MCF 10A (cell line): ENCODE results near the gene SUSD1. TPM values are rescaled to one million over a fixed set of nuclear protein-coding genes. Genes with fewer than 3 reads are reported as not detected.

Experiments used
- BruUV-seq: library from RNA; stranded (reverse); fragments of 400-500 nt; replicated peaks from 2 replicates; lab custom pipeline; 2021; lab: Mats Ljungman, UMichigan
- CTCF ChIA-PET: fragments of 300-600 bp; sonication (Branson Sonifier 250); formaldehyde crosslinking; extraction: SDS; loops from one replicate; lab custom pipeline; 2021; ENCODE audit warnings: antibody characterized with exemption, inconsistent platforms; lab: Yijun Ruan, JAX
- POLR2A ChIA-PET: fragments of 300-600, 350-650 bp; sonication (Branson Sonifier 250); formaldehyde crosslinking; extraction: SDS; loops from one replicate; lab custom pipeline; 2020; ENCODE audit warnings: antibody characterized with exemption, inconsistent platforms; lab: Yijun Ruan, JAX
- DNase-seq: peaks from one replicate; pipeline ENCODE4 v3.0.0-alpha.2; 2018; ENCODE audit not compliant: unreplicated experiment
- H3K27ac Mint-ChIP-seq: one replicate; pipeline ENCODE4 v1.8.0; 2022; ENCODE audit warnings: mild to moderate bottlenecking, low read depth, mixed read lengths; ENCODE audit not compliant: unreplicated experiment
- H3K27me3 Mint-ChIP-seq: one replicate; pipeline ENCODE4 v1.8.0; 2022; ENCODE audit warnings: mixed read lengths; ENCODE audit not compliant: insufficient read depth, unreplicated experiment
- H3K36me3 Mint-ChIP-seq: one replicate; pipeline ENCODE4 v1.8.0; 2022; ENCODE audit warnings: mild to moderate bottlenecking, moderate library complexity, mixed read lengths; ENCODE audit not compliant: insufficient read depth, unreplicated experiment
- H3K4me1 Mint-ChIP-seq: one replicate; pipeline ENCODE4 v1.8.0; 2022; ENCODE audit warnings: mixed read lengths; ENCODE audit not compliant: insufficient read depth, unreplicated experiment
- H3K4me3 Mint-ChIP-seq: one replicate; pipeline ENCODE4 v1.8.0; 2022; ENCODE audit warnings: mild to moderate bottlenecking, moderate library complexity, mixed read lengths; ENCODE audit not compliant: unreplicated experiment
- H3K9me3 Mint-ChIP-seq: one replicate; pipeline ENCODE4 v1.8.0; 2022; ENCODE audit warnings: mixed read lengths; ENCODE audit not compliant: unreplicated experiment
- intact Hi-C: fragments of 100-400 bp; cut with micrococcal nuclease; formaldehyde crosslinking; loops from 2 replicates; pipeline ENCODE4 v1.14.1; 2022
- total RNA-seq: library from RNA; stranded (reverse); gene quantifications from 2 replicates; pipeline ENCODE4 v1.2.3, GENCODE V29; 2022
- TF ChIP-seq, protein P1 (sequence below): fragments of 200-600 bp; IDR thresholded peaks from one replicate; pipeline ENCODE4 v1.8.0; 2022; ENCODE audit warnings: antibody characterized with exemption, mild to moderate bottlenecking; ENCODE audit not compliant: unreplicated experiment

Gene SUSD1
- total RNA-seq, 1 experiment from 2014 or later = 2.0 TPM

DNA sequence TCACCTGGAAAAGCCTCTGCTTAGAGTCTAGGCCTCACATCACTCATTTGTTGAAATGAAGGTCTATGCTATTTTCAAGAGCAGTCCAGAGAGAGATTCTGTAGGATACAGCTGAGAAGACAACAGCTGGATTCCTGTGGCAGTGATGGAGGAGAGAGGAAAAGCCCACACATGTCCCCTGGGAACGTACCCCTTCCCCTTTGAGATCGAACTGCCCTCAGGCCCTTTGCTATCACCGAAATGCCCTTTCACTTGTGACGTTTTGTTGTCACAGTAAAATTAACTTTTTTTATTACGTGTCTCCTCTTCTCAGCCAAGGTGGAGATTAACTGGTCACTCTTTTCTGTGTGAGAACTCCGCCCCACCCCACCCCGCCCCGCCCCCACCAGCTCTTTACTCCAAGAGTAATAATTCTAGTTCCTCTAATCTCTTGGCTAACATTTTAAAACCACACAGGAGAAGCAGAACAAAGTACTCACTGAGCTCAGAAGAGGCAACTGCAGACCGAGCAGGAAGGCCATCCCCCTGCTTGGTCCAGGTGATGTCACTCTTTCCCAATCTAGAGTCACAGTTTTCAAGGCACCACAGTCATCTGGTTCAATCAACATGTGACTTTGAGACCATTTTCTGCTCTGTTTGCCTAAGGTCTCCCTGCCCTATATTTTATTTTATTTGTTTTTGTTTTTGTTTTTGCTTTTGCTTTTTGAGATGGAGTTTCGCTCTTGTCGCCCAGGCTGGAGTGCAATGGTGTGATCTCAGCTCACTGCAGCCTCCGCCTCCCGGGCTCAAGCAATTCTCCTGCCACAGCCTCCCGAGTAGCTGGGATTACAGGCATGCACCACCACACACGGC is 105.6 kb downstream of the SUSD1 start:
- POLR2A ChIA-PET = interaction anchor here (0.7 to 1.4 kb wide), 2 partner anchors 110 to 308 kb away, joined by 3 read pairs; no protein-coding TSS in a partner anchor
- no peak overlapping the region for H3K4me3 Mint-ChIP-seq
- intact Hi-C loops = loop anchor here (5.0 kb wide), 2 partner anchors 47 to 112 kb away; no protein-coding TSS in a partner anchor
- no peaks in the 10 kb centered on the region for H3K9me3 Mint-ChIP-seq
- no peaks in the 10 kb centered on the region for H3K36me3 Mint-ChIP-seq
- H3K4me1 Mint-ChIP-seq = peaks cover 27% of the 10 kb centered on the region
- BruUV-seq = no TSS peak
- peak overlapping the region; percentile 50 for H3K27ac Mint-ChIP-seq
- TF ChIP-seq, protein P1, sequence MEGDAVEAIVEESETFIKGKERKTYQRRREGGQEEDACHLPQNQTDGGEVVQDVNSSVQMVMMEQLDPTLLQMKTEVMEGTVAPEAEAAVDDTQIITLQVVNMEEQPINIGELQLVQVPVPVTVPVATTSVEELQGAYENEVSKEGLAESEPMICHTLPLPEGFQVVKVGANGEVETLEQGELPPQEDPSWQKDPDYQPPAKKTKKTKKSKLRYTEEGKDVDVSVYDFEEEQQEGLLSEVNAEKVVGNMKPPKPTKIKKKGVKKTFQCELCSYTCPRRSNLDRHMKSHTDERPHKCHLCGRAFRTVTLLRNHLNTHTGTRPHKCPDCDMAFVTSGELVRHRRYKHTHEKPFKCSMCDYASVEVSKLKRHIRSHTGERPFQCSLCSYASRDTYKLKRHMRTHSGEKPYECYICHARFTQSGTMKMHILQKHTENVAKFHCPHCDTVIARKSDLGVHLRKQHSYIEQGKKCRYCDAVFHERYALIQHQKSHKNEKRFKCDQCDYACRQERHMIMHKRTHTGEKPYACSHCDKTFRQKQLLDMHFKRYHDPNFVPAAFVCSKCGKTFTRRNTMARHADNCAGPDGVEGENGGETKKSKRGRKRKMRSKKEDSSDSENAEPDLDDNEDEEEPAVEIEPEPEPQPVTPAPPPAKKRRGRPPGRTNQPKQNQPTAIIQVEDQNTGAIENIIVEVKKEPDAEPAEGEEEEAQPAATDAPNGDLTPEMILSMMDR = no peak
- no peaks in the 10 kb centered on the region for H3K27me3 Mint-ChIP-seq
- no peak for DNase-seq
- CTCF ChIA-PET = interaction anchor here (0.8 to 6.3 kb wide), 2 partner anchors 295 to 310 kb away, joined by 3 to 177 read pairs; no protein-coding TSS in a partner anchor

GRCh38 chr9:112065806-112066606 is 109.1 kb downstream of the SUSD1 start:
- H3K36me3 Mint-ChIP-seq = no peaks in the 10 kb centered on the region
- BruUV-seq = no TSS peak

DNA sequence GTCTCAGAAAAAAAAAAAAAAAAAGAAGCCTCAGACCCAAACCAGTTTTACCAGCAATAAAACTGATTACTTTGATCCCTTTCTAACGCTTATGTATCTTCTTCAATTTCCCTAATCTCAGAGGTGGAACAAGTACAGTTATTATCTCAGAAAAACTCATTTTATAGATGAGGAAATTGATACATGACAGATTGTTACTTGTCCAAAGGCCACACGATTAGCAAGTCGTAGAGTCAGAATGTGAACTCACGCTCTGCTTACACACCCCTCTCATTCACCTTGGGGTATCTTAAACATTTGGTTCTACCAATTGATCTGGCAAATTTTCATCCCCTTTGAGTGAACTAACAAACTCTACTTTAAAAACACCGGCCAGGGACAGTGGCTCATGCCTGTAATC is 110.2 kb downstream of the SUSD1 start:
- H3K36me3 Mint-ChIP-seq = no peaks in the 10 kb centered on the region
- no peak overlapping the region for H3K27ac Mint-ChIP-seq
- H3K9me3 Mint-ChIP-seq = no peaks in the 10 kb centered on the region
- no TSS peak for BruUV-seq
- TF ChIP-seq, protein P1 = no peak
- CTCF ChIA-PET = interaction anchor here (0.7 to 1.7 kb wide), 5 partner anchors 9 to 296 kb away, joined by 3 to 19 read pairs (median 4); partner anchors contain the start of gene UGCG
- POLR2A ChIA-PET = interaction anchor here (0.6 to 2.0 kb wide), 6 partner anchors 13 to 281 kb away, joined by 3 to 19 read pairs (median 6); partner anchors contain the start of gene UGCG
- H3K4me1 Mint-ChIP-seq = peaks cover 45% of the 10 kb centered on the region
- H3K4me3 Mint-ChIP-seq = no peak overlapping the region
- H3K27me3 Mint-ChIP-seq = no peaks in the 10 kb centered on the region
- no peak for DNase-seq
- intact Hi-C loops = no loop called here

More at GRCh38 chr9:112065806-112066606, 109.1 kb downstream of the SUSD1 start:
- Mint-ChIP-seq H3K9me3 (no peaks in the 10 kb centered on the region), H3K4me3 (no peak overlapping the region), H3K27ac (peak overlapping the region; percentile 28), H3K27me3 (no peaks in the 10 kb centered on the region), H3K4me1 (peaks cover 40% of the 10 kb centered on the region)
- TF ChIP-seq, protein P1 = no peak
- intact Hi-C loops = no loop called here
- DNase-seq = peak; percentile 72
- CTCF ChIA-PET = interaction anchor here (0.6 to 3.6 kb wide), 7 partner anchors 9 to 920 kb away, joined by 3 to 23 read pairs (median 4); no protein-coding TSS in a partner anchor
- POLR2A ChIA-PET = interaction anchor here (0.6 to 2.0 kb wide), 13 partner anchors 14 to 276 kb away, joined by 3 to 19 read pairs (median 4); partner anchors contain the start of gene UGCG
